PC-3 (cell line): ENCODE measurements around the gene B4GALT2. TPM values are rescaled to one million over a fixed set of nuclear protein-coding genes. Genes with fewer than 3 reads are reported as not detected.

Experiments used
- ATAC-seq: fragments of 200-7000 bp; cut with Tn5 transposase; 2 replicates; pipeline ENCODE4 v1.9.1; 2020; ENCODE audit warnings: mild to moderate bottlenecking, moderate library complexity
- BruUV-seq: library from RNA; stranded (reverse); fragments of 400-500 nt; replicated peaks from 2 replicates; lab custom pipeline; 2021; lab: Mats Ljungman, UMichigan
- CTCF ChIA-PET: fragments of 300-600 bp; sonication (Branson Sonifier 250); formaldehyde crosslinking; loops from one replicate; lab custom pipeline; 2022; ENCODE audit warnings: antibody characterized with exemption; lab: Charles Lee
- POLR2A ChIA-PET: fragments of 300-600 bp; sonication (Branson Sonifier 250); formaldehyde crosslinking; loops from one replicate; lab custom pipeline; 2022; ENCODE audit warnings: antibody characterized with exemption; ENCODE audit not compliant: unreplicated experiment; lab: Charles Lee
- DNase-seq: peaks from one replicate; pipeline ENCODE4 v3.0.0-alpha.2; 2015
- H2AFZ ChIP-seq: fragments of 300-600 bp; sonication (generic); 2 replicates; pipeline ENCODE4 v1.6.0; 2016; ENCODE audit warnings: antibody characterized with exemption, low read length
- H3F3A ChIP-seq: fragments of 300-600 bp; sonication (generic); one replicate; pipeline ENCODE4 v1.6.0; 2017; ENCODE audit warnings: antibody characterized with exemption, low read length, control low read depth, mild to moderate bottlenecking; ENCODE audit not compliant: unreplicated experiment
- H3K27ac ChIP-seq: fragments of 300-600 bp; sonication (generic); 2 replicates; pipeline ENCODE4 v1.5.1; 2016; ENCODE audit warnings: mild to moderate bottlenecking, low read length
- H3K27me3 ChIP-seq: fragments of 300-600 bp; sonication (generic); 2 replicates; pipeline ENCODE4 v1.6.1; 2016; ENCODE audit warnings: low read length, mixed read lengths
- H3K36me3 ChIP-seq: fragments of 300-600 bp; sonication (generic); 2 replicates; pipeline ENCODE4 v1.6.1; 2016; ENCODE audit warnings: low read depth, mixed run types, low read length, mixed read lengths
- H3K4me1 ChIP-seq: fragments of 300-600 bp; sonication (generic); 2 replicates; pipeline ENCODE4 v1.5.1; 2016; ENCODE audit warnings: low read length; ENCODE audit not compliant: insufficient read depth
- H3K4me2 ChIP-seq: fragments of 300-600 bp; sonication (generic); 2 replicates; pipeline ENCODE4 v1.6.0; 2016; ENCODE audit warnings: low read length
- H3K4me3 ChIP-seq: fragments of 300-600 bp; sonication (generic); 2 replicates; pipeline ENCODE4 v1.5.1; 2016; ENCODE audit warnings: mild to moderate bottlenecking, low read length, mixed read lengths
- H3K79me2 ChIP-seq: fragments of 300-600 bp; sonication (generic); 2 replicates; pipeline ENCODE4 v1.6.1; 2017; ENCODE audit warnings: low read length, mixed read lengths
- H3K9ac ChIP-seq: fragments of 300-600 bp; sonication (generic); 2 replicates; pipeline ENCODE4 v1.6.0; 2016; ENCODE audit warnings: mild to moderate bottlenecking, low read length
- H3K9me2 ChIP-seq: fragments of 300-600 bp; sonication (generic); replicated peaks from 2 replicates; pipeline ENCODE4 v1.6.1; 2016; ENCODE audit warnings: mixed run types, low read length, mixed read lengths
- H3K9me3 ChIP-seq: fragments of 300-600 bp; sonication (generic); 2 replicates; pipeline ENCODE4 v1.6.1; 2016; ENCODE audit warnings: low read length, mixed read lengths
- H4K20me1 ChIP-seq: fragments of 300-600 bp; sonication (generic); 2 replicates; pipeline ENCODE4 v1.6.1; 2016; ENCODE audit warnings: low read length, mixed read lengths
- EZH2 ChIP-seq: fragments of 300-600 bp; sonication (generic); IDR thresholded peaks from one replicate; pipeline ENCODE4 v1.6.1; 2017; ENCODE audit warnings: antibody characterized with exemption, mild to moderate bottlenecking, low read length; ENCODE audit not compliant: unreplicated experiment
- EZH2phosphoT487 ChIP-seq: fragments of 300-600 bp; sonication (generic); IDR thresholded peaks from 2 replicates; pipeline ENCODE4 v1.6.1; 2018; ENCODE audit warnings: mild to moderate bottlenecking, antibody characterized with exemption, low read length, borderline replicate concordance
- intact Hi-C: fragments of 100-400 bp; cut with micrococcal nuclease; formaldehyde crosslinking; loops from 2 replicates; pipeline ENCODE4 v1.9.0; 2023
- total RNA-seq: library from RNA; depleted of rRNA; stranded (reverse); fragments of >200 nt; gene quantifications from 2 replicates; pipeline ENCODE4 v1.2.3, GENCODE V29; 2014
- TF ChIP-seq, protein P1 (sequence below): fragments of 300-600 bp; sonication (generic); conservative IDR thresholded peaks from 2 replicates; pipeline ENCODE4 v1.5.1; 2017; ENCODE audit warnings: antibody characterized with exemption, low read depth, mild to moderate bottlenecking, low read length

Gene B4GALT2
- total RNA-seq, 1 experiment from 2014 or later, result 103 TPM

- ChIA-PET CTCF (no interaction called here), POLR2A (no interaction called here)
- no peak overlapping the region for H2AFZ ChIP-seq
- peaks cover 10% of the 10 kb centered on the region; the same call in 1 of the 2 replicates for H3K4me1 ChIP-seq
- H3K9me2 ChIP-seq, result no peaks in the 10 kb centered on the region
- intact Hi-C loops, result no loop called here
- H3K4me2 ChIP-seq, result no peak overlapping the region
- no peak overlapping the region for H3K4me3 ChIP-seq
- H3K27me3 ChIP-seq, result no peaks in the 10 kb centered on the region
- H3K27ac ChIP-seq, result no peak overlapping the region
- no peak for TF ChIP-seq EZH2phosphoT487
- TF ChIP-seq, protein P1, sequence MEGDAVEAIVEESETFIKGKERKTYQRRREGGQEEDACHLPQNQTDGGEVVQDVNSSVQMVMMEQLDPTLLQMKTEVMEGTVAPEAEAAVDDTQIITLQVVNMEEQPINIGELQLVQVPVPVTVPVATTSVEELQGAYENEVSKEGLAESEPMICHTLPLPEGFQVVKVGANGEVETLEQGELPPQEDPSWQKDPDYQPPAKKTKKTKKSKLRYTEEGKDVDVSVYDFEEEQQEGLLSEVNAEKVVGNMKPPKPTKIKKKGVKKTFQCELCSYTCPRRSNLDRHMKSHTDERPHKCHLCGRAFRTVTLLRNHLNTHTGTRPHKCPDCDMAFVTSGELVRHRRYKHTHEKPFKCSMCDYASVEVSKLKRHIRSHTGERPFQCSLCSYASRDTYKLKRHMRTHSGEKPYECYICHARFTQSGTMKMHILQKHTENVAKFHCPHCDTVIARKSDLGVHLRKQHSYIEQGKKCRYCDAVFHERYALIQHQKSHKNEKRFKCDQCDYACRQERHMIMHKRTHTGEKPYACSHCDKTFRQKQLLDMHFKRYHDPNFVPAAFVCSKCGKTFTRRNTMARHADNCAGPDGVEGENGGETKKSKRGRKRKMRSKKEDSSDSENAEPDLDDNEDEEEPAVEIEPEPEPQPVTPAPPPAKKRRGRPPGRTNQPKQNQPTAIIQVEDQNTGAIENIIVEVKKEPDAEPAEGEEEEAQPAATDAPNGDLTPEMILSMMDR, result no peak
- no peak for TF ChIP-seq EZH2
- no peak for DNase-seq
- no peaks in the 10 kb centered on the region for H3K79me2 ChIP-seq
- no peak overlapping the region for H3K9ac ChIP-seq
- no peak for ATAC-seq
- no peaks in the 10 kb centered on the region for H4K20me1 ChIP-seq
- H3K36me3 ChIP-seq, result no peaks in the 10 kb centered on the region
- no TSS peak for BruUV-seq
- no peaks in the 10 kb centered on the region for H3F3A ChIP-seq
- H3K9me3 ChIP-seq, result no peaks in the 10 kb centered on the region
Observed at GRCh38 chr1:43995984-43996732, 17.1 kb downstream of the B4GALT2 start.

GRCh38 chr1:43996733-43997115, 17.7 kb downstream of the B4GALT2 start:
- no peak overlapping the region for H3K27ac ChIP-seq
- H3K79me2 ChIP-seq, result no peaks in the 10 kb centered on the region
- H3K4me2 ChIP-seq, result no peak overlapping the region
- no peak for TF ChIP-seq EZH2
- TF ChIP-seq, protein P1, result no peak
- TF ChIP-seq EZH2phosphoT487, result no peak
- H3K9me3 ChIP-seq, result no peaks in the 10 kb centered on the region
- ATAC-seq (no peak), DNase-seq (no peak)
- no peaks in the 10 kb centered on the region for H3K27me3 ChIP-seq
- peaks cover 9% of the 10 kb centered on the region; the same call in 1 of the 2 replicates for H3K4me1 ChIP-seq
- no peaks in the 10 kb centered on the region for H3K36me3 ChIP-seq
- BruUV-seq, result no TSS peak
- no peak overlapping the region for H2AFZ ChIP-seq
- intact Hi-C loops, result no loop called here
- no peaks in the 10 kb centered on the region for H3F3A ChIP-seq
- ChIA-PET CTCF (no interaction called here), POLR2A (no interaction called here)
- H3K4me3 ChIP-seq, result no peak overlapping the region
- no peak overlapping the region for H3K9ac ChIP-seq
- H4K20me1 ChIP-seq, result no peaks in the 10 kb centered on the region
- H3K9me2 ChIP-seq, result no peaks in the 10 kb centered on the region
